T-helper 9 cell (primary cell): Measurements from ENCODE around the gene OR2W1.

Experiments
- DNase-seq: peaks from one replicate; pipeline ENCODE4 v3.0.0-alpha.2; 2020

OR2W1 gene

DNA sequence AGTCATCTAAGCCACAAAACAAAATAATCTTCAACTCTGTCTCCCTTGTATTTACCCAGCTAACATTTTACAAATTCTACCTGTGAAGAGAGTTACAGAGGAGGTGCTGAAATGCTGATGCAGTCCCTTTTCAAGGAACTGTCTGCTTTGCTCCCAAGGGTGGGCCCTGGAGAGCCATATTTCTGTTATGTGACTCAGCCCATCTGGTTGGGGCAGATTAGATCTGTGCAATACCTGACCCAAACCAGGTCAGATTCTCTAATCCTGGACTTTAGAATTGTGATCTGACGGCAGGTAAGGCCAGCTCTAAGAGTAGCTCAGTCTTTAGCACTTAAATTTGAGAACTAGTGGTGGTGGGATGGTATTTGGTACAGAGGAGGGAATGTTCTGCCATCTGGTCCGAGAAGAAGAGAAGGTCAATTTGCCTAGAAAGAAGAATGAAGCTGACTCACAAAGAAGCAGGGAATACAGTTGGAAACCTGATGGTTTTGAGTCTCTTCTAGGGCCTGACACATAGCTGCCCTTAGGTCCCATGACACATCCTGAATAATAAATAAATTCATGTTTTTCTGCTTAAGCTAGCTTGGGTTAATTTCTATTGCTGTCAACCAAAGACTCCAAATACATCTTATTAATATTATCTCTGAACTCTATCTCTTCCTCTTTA, 48.0 kb downstream of the OR2W1 start:
- no peak for DNase-seq

DNA sequence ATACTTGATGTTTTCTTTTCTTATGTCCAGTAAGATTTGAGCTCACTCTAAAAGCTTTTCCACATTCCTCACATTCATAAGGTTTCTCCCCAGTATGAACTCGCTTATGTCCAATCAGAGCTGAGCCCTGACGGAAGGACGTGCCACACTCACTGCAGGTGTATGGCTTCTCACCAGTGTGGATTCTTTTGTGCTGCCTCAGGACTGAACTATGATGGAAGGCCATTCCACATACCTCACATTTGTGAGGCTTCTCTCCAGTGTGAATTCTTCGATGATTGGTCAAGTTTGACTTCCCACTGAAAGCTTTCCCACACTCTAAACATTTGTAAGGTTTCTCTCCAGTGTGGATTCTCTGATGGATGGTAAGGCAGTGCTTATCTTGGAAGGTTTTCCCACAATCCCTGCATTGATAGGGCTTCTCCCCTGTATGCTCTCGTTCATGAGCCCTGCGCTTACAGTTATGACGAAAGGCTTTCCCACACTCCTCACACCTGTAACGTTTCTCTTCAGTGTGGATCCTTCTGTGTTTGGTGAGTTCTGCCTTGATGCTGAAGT, 49.8 kb downstream of the OR2W1 start:
- no peak for DNase-seq
